Suprapubic skin (tissue), 4 donors: ENCODE data around the gene TRIO.

ENCODE experiments used
- POLR2A ChIP-seq, 2 donors: fragments of 450-650 bp; IDR thresholded peaks; one replicate each; pipeline ENCODE4 v1.6.1; 2017; ENCODE audit warnings: antibody characterized with exemption in 2 of 2, mild to moderate bottlenecking in 2 of 2, moderate library complexity in 2 of 2
- POLR2AphosphoS5 ChIP-seq, 3 donors: sonication (generic); formaldehyde crosslinking; IDR thresholded peaks; one replicate each; pipeline ENCODE4 v1.6.1; 2017; ENCODE audit warnings: antibody characterized with exemption in 3 of 3
- TF ChIP-seq, protein P1 (sequence below), 2 donors: fragments of 200-600 bp in 1 of 2; fragments of 450-650 bp in 1 of 2; sonication (generic) in 1 of 2; IDR thresholded peaks; one replicate each; pipeline ENCODE4 v1.5.1; 2016 to 2019; ENCODE audit warnings: antibody characterized with exemption in 2 of 2, mild to moderate bottlenecking in 1 of 2, moderate library complexity in 1 of 2

DNA sequence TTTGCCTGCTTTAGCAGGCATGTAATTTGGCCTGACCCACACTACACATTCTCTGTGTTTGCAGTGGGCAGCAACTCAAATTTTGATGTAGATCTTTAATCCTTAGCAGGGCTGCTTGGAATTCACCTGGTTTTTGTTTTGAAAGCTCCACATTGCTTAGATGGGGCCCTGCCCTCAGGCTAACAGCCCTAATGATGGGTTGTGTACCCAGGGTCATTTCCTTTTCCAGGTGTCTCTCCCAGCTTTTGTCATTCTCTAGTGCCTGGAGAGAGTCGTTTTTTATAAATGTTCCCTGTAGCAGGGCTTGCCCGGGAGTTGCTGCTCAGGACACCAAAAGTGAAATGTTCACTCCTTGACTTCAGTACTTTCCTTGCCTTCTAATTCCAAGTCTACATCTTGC, 126.3 kb downstream of the TRIO start:
- TF ChIP-seq, protein P1, sequence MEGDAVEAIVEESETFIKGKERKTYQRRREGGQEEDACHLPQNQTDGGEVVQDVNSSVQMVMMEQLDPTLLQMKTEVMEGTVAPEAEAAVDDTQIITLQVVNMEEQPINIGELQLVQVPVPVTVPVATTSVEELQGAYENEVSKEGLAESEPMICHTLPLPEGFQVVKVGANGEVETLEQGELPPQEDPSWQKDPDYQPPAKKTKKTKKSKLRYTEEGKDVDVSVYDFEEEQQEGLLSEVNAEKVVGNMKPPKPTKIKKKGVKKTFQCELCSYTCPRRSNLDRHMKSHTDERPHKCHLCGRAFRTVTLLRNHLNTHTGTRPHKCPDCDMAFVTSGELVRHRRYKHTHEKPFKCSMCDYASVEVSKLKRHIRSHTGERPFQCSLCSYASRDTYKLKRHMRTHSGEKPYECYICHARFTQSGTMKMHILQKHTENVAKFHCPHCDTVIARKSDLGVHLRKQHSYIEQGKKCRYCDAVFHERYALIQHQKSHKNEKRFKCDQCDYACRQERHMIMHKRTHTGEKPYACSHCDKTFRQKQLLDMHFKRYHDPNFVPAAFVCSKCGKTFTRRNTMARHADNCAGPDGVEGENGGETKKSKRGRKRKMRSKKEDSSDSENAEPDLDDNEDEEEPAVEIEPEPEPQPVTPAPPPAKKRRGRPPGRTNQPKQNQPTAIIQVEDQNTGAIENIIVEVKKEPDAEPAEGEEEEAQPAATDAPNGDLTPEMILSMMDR (IDR thresholded peaks at IDR 0.05): no peak
- TF ChIP-seq POLR2AphosphoS5 (IDR thresholded peaks at IDR 0.05): no peak
- TF ChIP-seq POLR2A (IDR thresholded peaks at IDR 0.05): no peak
